ENCODE data around the gene C6. TPM values are rescaled to one million over a fixed set of nuclear protein-coding genes. Genes with fewer than 3 reads are reported as not detected.

The C6 gene
- total RNA-seq, 4 donors from 2014 or later: 1.7 to 6.3 (median 3.1) TPM

- TF ChIP-seq POLR2AphosphoS5 (IDR thresholded peaks at IDR 0.05): no peak
- TF ChIP-seq, protein P1, sequence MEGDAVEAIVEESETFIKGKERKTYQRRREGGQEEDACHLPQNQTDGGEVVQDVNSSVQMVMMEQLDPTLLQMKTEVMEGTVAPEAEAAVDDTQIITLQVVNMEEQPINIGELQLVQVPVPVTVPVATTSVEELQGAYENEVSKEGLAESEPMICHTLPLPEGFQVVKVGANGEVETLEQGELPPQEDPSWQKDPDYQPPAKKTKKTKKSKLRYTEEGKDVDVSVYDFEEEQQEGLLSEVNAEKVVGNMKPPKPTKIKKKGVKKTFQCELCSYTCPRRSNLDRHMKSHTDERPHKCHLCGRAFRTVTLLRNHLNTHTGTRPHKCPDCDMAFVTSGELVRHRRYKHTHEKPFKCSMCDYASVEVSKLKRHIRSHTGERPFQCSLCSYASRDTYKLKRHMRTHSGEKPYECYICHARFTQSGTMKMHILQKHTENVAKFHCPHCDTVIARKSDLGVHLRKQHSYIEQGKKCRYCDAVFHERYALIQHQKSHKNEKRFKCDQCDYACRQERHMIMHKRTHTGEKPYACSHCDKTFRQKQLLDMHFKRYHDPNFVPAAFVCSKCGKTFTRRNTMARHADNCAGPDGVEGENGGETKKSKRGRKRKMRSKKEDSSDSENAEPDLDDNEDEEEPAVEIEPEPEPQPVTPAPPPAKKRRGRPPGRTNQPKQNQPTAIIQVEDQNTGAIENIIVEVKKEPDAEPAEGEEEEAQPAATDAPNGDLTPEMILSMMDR (IDR thresholded peaks at IDR 0.05): no peak
- no peak for TF ChIP-seq EP300 (IDR thresholded peaks at IDR 0.05)
- TF ChIP-seq POLR2A (IDR thresholded peaks at IDR 0.05; ENCODE audit: low read depth): no peak
- Histone ChIP-seq H3K36me3 (peaks cover 0 to 4% (median 0%) of the 10 kb centered on the region in 4 donors), H3K4me3 (no peak overlapping the region), H3K27ac (replicated peaks in 1 of 4) (no peak overlapping the region), H3K4me1 (no peaks in the 10 kb centered on the region), H3K9me3 (no peaks in the 10 kb centered on the region), H3K27me3 (no peaks in the 10 kb centered on the region)
- 71% methylated on average over 5 of the region's 5 CpGs for WGBS
- intact Hi-C loops (cut with DNase I): no loop called here
- no peak for DNase-seq (ENCODE audit: extremely low spot score)
Measured at GRCh38 chr5:41157272-41157894, 55.9 kb downstream of the C6 start.

DNA sequence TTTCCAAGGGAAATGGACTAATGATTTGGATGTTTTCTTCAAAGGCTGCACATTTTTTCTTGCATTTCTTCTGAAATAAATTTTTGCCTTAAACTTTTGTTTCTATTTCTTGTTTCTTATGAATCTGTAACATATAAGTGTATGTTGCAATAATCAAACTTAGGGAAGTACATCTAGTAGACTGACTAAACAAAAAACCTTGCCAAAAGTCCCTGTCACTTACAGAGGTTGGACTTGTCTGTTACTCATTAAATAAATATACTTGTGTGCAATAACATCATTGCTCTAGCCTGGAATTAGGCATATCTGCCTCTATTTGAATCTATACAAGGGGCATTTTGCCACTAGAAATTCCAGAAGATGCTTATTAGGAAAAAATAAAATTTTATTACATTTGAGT is 56.6 kb downstream of the C6 start:
- no peak overlapping the region for H3K4me3 ChIP-seq
- no peak overlapping the region for H3K27ac ChIP-seq (replicated peaks in 1 of 4)
- H3K4me1 ChIP-seq: no peaks in the 10 kb centered on the region
- no peaks in the 10 kb centered on the region for H3K9me3 ChIP-seq
- TF ChIP-seq POLR2A (IDR thresholded peaks at IDR 0.05; ENCODE audit: low read depth): no peak
- no peak for TF ChIP-seq EP300 (IDR thresholded peaks at IDR 0.05)
- TF ChIP-seq, protein P1 (IDR thresholded peaks at IDR 0.05): no peak
- TF ChIP-seq POLR2AphosphoS5 (IDR thresholded peaks at IDR 0.05): no peak
- DNase-seq (ENCODE audit: extremely low spot score): no peak
- peaks cover 0 to 4% (median 0%) of the 10 kb centered on the region in 4 donors for H3K36me3 ChIP-seq
- intact Hi-C loops (cut with DNase I): no loop called here
- no peaks in the 10 kb centered on the region for H3K27me3 ChIP-seq

- Histone ChIP-seq H3K4me3 (no peak overlapping the region), H3K27ac (replicated peaks in 1 of 4) (no peak overlapping the region), H3K36me3 (peaks cover 0 to under 1% (median 0%) of the 10 kb centered on the region in 4 donors), H3K9me3 (no peaks in the 10 kb centered on the region), H3K4me1 (no peaks in the 10 kb centered on the region), H3K27me3 (no peaks in the 10 kb centered on the region)
- 86% methylated on average over 3 of the region's 3 CpGs for WGBS
- TF ChIP-seq POLR2AphosphoS5 (IDR thresholded peaks at IDR 0.05) (no peak), EP300 (IDR thresholded peaks at IDR 0.05) (no peak), POLR2A (IDR thresholded peaks at IDR 0.05; ENCODE audit: low read depth) (no peak)
- TF ChIP-seq, protein P1 (IDR thresholded peaks at IDR 0.05): no peak
- DNase-seq (ENCODE audit: extremely low spot score): no peak
- intact Hi-C loops (cut with DNase I): no loop called here
Measured at GRCh38 chr5:41154491-41154890, 58.8 kb downstream of the C6 start.

- Histone ChIP-seq H3K4me1 (no peaks in the 10 kb centered on the region), H3K9me3 (no peaks in the 10 kb centered on the region), H3K27ac (replicated peaks in 1 of 4) (no peak overlapping the region), H3K27me3 (no peaks in the 10 kb centered on the region), H3K36me3 (peaks cover 0 to 19% (median 0%) of the 10 kb centered on the region in 4 donors), H3K4me3 (no peak overlapping the region)
- no peak for TF ChIP-seq POLR2A (IDR thresholded peaks at IDR 0.05; ENCODE audit: low read depth)
- TF ChIP-seq EP300 (IDR thresholded peaks at IDR 0.05): no peak
- TF ChIP-seq, protein P1 (IDR thresholded peaks at IDR 0.05): no peak
- no peak for TF ChIP-seq POLR2AphosphoS5 (IDR thresholded peaks at IDR 0.05)
- WGBS: 70% methylated on average over 4 of the region's 4 CpGs
- DNase-seq (ENCODE audit: extremely low spot score): no peak
- intact Hi-C loops (cut with DNase I): no loop called here
Measured at GRCh38 chr5:41151564-41151963, 61.8 kb downstream of the C6 start.

GRCh38 chr5:41148448-41148847 is 64.9 kb downstream of the C6 start:
- TF ChIP-seq EP300 (IDR thresholded peaks at IDR 0.05) (no peak), POLR2A (IDR thresholded peaks at IDR 0.05; ENCODE audit: low read depth) (no peak), POLR2AphosphoS5 (IDR thresholded peaks at IDR 0.05) (no peak)
- TF ChIP-seq, protein P1 (IDR thresholded peaks at IDR 0.05): no peak
- WGBS: 100% methylated on average over 1 of the region's 1 CpG
- Histone ChIP-seq H3K4me3 (no peak overlapping the region), H3K27me3 (no peaks in the 10 kb centered on the region), H3K9me3 (no peaks in the 10 kb centered on the region), H3K36me3 (peaks cover 0 to 19% (median 0%) of the 10 kb centered on the region in 4 donors), H3K4me1 (no peaks in the 10 kb centered on the region), H3K27ac (replicated peaks in 1 of 4) (no peak overlapping the region)
- DNase-seq (ENCODE audit: extremely low spot score): no peak
- intact Hi-C loops (cut with DNase I): no loop called here
